ENCODE results near the gene SYNPR. TPM values are rescaled to one million over a fixed set of nuclear protein-coding genes. Genes with fewer than 3 reads are reported as not detected.

The SYNPR gene
- total RNA-seq, 6 experiments from 2014 or later: not detected

- Histone ChIP-seq H3K4me1 (no peaks in the 10 kb centered on the region), H3K36me3 (no peaks in the 10 kb centered on the region), H3K9me3 (no peaks in the 10 kb centered on the region), H3K4me3 (no peak overlapping the region), H3K27me3 (no peaks in the 10 kb centered on the region), H3K27ac (no peak overlapping the region)
- no peak for ATAC-seq
- TF ChIP-seq CTCF (IDR thresholded peaks at IDR 0.05) (no peak), POLR2A (IDR thresholded peaks at IDR 0.05) (no peak)
- 69% methylated on average over 1 of the region's 1 CpG for WGBS (ENCODE audit: insufficient coverage, low coverage, low lambda C conversion rate, missing lambda C conversion rate)
- DNase-seq: no peak
- intact Hi-C loops (cut with DNase I): no loop called here
These were observed 333.3 kb downstream of the SYNPR start for GRCh38 chr3:63611382-63611781.

GRCh38 chr3:63613561-63613960, 335.5 kb downstream of the SYNPR start:
- ATAC-seq (no peak), DNase-seq (no peak)
- intact Hi-C loops (cut with DNase I): no loop called here
- no peaks in the 10 kb centered on the region for H3K9me3 ChIP-seq
- H3K36me3 ChIP-seq: no peaks in the 10 kb centered on the region
- H3K4me3 ChIP-seq: no peak overlapping the region
- no peak overlapping the region for H3K27ac ChIP-seq
- TF ChIP-seq CTCF (IDR thresholded peaks at IDR 0.05): no peak
- no peak for TF ChIP-seq POLR2A (IDR thresholded peaks at IDR 0.05)
- no peaks in the 10 kb centered on the region for H3K27me3 ChIP-seq
- H3K4me1 ChIP-seq: no peaks in the 10 kb centered on the region
- 29% methylated on average over 1 of the region's 1 CpG for WGBS (ENCODE audit: insufficient coverage, low coverage, low lambda C conversion rate, missing lambda C conversion rate)

GRCh38 chr3:63617391-63617790, 339.3 kb downstream of the SYNPR start:
- DNase-seq (no peak), ATAC-seq (no peak)
- TF ChIP-seq POLR2A (IDR thresholded peaks at IDR 0.05) (no peak), CTCF (IDR thresholded peaks at IDR 0.05) (no peak)
- no peaks in the 10 kb centered on the region for H3K36me3 ChIP-seq
- H3K27me3 ChIP-seq: no peaks in the 10 kb centered on the region
- intact Hi-C loops (cut with DNase I): no loop called here
- no peaks in the 10 kb centered on the region for H3K4me1 ChIP-seq
- WGBS (ENCODE audit: insufficient coverage, low coverage, low lambda C conversion rate, missing lambda C conversion rate): 35% methylated on average over 2 of the region's 4 CpGs
- no peak overlapping the region for H3K27ac ChIP-seq
- no peaks in the 10 kb centered on the region for H3K9me3 ChIP-seq
- no peak overlapping the region for H3K4me3 ChIP-seq

- no peaks in the 10 kb centered on the region for H3K27me3 ChIP-seq
- no peaks in the 10 kb centered on the region for H3K9me3 ChIP-seq
- intact Hi-C loops (cut with DNase I): no loop called here
- H3K36me3 ChIP-seq: no peaks in the 10 kb centered on the region
- ATAC-seq: no peak
- no peak overlapping the region for H3K27ac ChIP-seq
- DNase-seq: no peak
- no peak overlapping the region for H3K4me3 ChIP-seq
- 23% methylated on average over 8 of the region's 8 CpGs for WGBS (ENCODE audit: insufficient coverage, low coverage, low lambda C conversion rate, missing lambda C conversion rate)
- no peaks in the 10 kb centered on the region for H3K4me1 ChIP-seq
- TF ChIP-seq CTCF (IDR thresholded peaks at IDR 0.05) (no peak), POLR2A (IDR thresholded peaks at IDR 0.05) (no peak)
These were observed 346.9 kb downstream of the SYNPR start for GRCh38 chr3:63624941-63625560.

- Histone ChIP-seq H3K27ac (no peak overlapping the region), H3K9me3 (no peaks in the 10 kb centered on the region), H3K4me3 (no peak overlapping the region), H3K27me3 (no peaks in the 10 kb centered on the region), H3K4me1 (no peaks in the 10 kb centered on the region), H3K36me3 (no peaks in the 10 kb centered on the region)
- intact Hi-C loops (cut with DNase I): no loop called here
- 69% methylated on average over 4 of the region's 4 CpGs for WGBS (ENCODE audit: insufficient coverage, low coverage, low lambda C conversion rate, missing lambda C conversion rate)
- TF ChIP-seq CTCF (IDR thresholded peaks at IDR 0.05): no peak
- TF ChIP-seq POLR2A (IDR thresholded peaks at IDR 0.05): no peak
- DNase-seq (no peak), ATAC-seq (no peak)
These were observed 353.6 kb downstream of the SYNPR start for GRCh38 chr3:63631670-63632069.

All from right lobe of liver (tissue), 6 donors.